ENCODE data around the gene RAB11B. TPM values are rescaled to one million over a fixed set of nuclear protein-coding genes. Genes with fewer than 3 reads are reported as not detected.

Gene RAB11B
- total and polyA plus RNA-seq, 2 of the 13 experiments (the other 11 are each of a cell fraction or from before 2014, with no cell fraction given), result 6.0 to 28.4 TPM

DNA sequence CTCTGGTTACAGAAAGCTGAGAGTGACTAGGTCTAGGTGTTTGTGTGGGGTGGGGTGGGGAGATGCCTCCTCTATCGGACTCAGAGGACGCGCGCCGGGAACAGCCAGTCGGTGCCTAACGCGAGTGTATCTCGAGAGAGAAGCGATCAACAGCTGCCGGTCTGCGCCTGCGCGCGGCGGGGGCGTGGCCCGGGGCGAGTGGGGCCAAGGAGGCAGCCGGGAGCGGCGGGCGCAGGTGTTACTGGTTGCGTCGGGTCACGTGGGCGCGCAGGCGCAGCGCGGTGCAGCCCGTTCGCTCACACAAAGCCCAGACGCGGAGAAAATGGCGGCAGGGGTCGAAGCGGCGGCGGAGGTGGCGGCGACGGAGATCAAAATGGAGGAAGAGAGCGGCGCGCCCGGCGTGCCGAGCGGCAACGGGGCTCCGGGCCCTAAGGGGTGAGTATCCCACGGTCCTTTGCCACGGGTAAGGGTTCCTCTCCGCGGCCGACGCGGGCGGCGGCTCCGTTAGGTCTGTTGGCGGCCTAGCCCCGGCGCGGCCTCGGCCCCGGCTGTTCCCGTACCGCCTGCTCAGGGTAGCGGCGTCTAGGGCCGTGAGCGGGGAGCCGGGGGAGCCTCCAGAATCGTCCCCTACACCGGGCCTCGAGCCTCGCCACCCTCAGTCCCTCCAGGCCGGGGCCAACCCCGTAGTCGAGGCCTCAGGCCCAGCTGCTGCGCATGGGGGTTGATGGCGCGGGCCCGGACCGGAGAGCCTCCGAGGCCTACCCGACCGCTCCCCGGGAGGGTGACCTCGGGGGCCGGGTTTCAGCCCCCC, 54.7 kb downstream of the RAB11B start, which contains the start of gene HNRNPM (continued):
- TF ChIP-seq ZNF670 (CRISPR knock-in tag; IDR thresholded peaks at IDR 0.05; ENCODE audit: borderline replicate concordance), result no peak; the same call in 1 of the 2 replicates
- TF ChIP-seq POGZ (CRISPR knock-in tag; IDR thresholded peaks at IDR 0.05), result peak; percentile 35; the same call in 1 of the 2 replicates
- TF ChIP-seq EZH2 (conservative IDR thresholded peaks at IDR 0.05; ENCODE audit: low read depth, low read length), result no peak
- no peak for TF ChIP-seq RFX1 (IDR thresholded peaks at IDR 0.05)
- TF ChIP-seq SKI (IDR thresholded peaks at IDR 0.05; ENCODE audit: partially characterized antibody), result no peak
- peak; percentile 71 for TF ChIP-seq GABPB1 (CRISPR knock-in tag; IDR thresholded peaks at IDR 0.05)
- TF ChIP-seq, protein P1, sequence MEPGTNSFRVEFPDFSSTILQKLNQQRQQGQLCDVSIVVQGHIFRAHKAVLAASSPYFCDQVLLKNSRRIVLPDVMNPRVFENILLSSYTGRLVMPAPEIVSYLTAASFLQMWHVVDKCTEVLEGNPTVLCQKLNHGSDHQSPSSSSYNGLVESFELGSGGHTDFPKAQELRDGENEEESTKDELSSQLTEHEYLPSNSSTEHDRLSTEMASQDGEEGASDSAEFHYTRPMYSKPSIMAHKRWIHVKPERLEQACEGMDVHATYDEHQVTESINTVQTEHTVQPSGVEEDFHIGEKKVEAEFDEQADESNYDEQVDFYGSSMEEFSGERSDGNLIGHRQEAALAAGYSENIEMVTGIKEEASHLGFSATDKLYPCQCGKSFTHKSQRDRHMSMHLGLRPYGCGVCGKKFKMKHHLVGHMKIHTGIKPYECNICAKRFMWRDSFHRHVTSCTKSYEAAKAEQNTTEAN (CRISPR knock-in tag; conservative IDR thresholded peaks at IDR 0.05), result no peak
- no peak for TF ChIP-seq POLR2AphosphoS2 (IDR thresholded peaks at IDR 0.05; ENCODE audit: low read depth, low read length)
- no peak for TF ChIP-seq ZNF782 (CRISPR knock-in tag; IDR thresholded peaks at IDR 0.05; ENCODE audit: borderline replicate concordance)
- no peak for TF ChIP-seq ATRX (CRISPR knock-in tag; IDR thresholded peaks at IDR 0.05; ENCODE audit: borderline replicate concordance)
- TF ChIP-seq KMT2B (CRISPR knock-in tag; IDR thresholded peaks at IDR 0.05), result peak; percentile 51; the same call in 1 of the 2 replicates
- TF ChIP-seq RORA (CRISPR knock-in tag; IDR thresholded peaks at IDR 0.05), result no peak
- peak; percentile 61; the same call in 1 of the 2 replicates for TF ChIP-seq ZSCAN21 (CRISPR knock-in tag; IDR thresholded peaks at IDR 0.05; ENCODE audit: borderline replicate concordance)
- TF ChIP-seq MIER3 (CRISPR knock-in tag; IDR thresholded peaks at IDR 0.05; ENCODE audit: borderline replicate concordance), result no peak
- TF ChIP-seq ZNF816 (CRISPR knock-in tag; IDR thresholded peaks at IDR 0.05; ENCODE audit: borderline replicate concordance), result peak; percentile 72; the same call in 1 of the 2 replicates
- TF ChIP-seq ZNF674 (CRISPR knock-in tag; IDR thresholded peaks at IDR 0.05; ENCODE audit: low read depth), result no peak
- TF ChIP-seq, protein P2, sequence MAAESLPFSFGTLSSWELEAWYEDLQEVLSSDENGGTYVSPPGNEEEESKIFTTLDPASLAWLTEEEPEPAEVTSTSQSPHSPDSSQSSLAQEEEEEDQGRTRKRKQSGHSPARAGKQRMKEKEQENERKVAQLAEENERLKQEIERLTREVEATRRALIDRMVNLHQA (CRISPR knock-in tag; IDR thresholded peaks at IDR 0.05), result no peak
- TF ChIP-seq YEATS4 (CRISPR knock-in tag; IDR thresholded peaks at IDR 0.05; ENCODE audit: borderline replicate concordance), result peak; percentile 83
- TF ChIP-seq, protein P3, sequence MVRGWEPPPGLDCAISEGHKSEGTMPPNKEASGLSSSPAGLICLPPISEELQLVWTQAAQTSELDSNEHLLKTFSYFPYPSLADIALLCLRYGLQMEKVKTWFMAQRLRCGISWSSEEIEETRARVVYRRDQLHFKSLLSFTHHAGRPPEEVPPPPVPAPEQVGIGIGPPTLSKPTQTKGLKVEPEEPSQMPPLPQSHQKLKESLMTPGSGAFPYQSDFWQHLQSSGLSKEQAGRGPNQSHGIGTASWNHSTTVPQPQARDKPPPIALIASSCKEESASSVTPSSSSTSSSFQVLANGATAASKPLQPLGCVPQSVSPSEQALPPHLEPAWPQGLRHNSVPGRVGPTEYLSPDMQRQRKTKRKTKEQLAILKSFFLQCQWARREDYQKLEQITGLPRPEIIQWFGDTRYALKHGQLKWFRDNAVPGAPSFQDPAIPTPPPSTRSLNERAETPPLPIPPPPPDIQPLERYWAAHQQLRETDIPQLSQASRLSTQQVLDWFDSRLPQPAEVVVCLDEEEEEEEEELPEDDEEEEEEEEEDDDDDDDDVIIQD (CRISPR knock-in tag; IDR thresholded peaks at IDR 0.05; ENCODE audit: low read depth), result 0 out of 2 replicates have a peak, but pooled peaks have one; percentile 19
- TF ChIP-seq KDM2A (CRISPR knock-in tag; IDR thresholded peaks at IDR 0.05; ENCODE audit: borderline replicate concordance, low read depth), result peak; percentile 74
- TF ChIP-seq HNRNPLL (IDR thresholded peaks at IDR 0.05; ENCODE audit: low read depth, low read length, poor library complexity, severe bottlenecking), result peak; percentile 41
- TF ChIP-seq TCF7 (IDR thresholded peaks at IDR 0.05; ENCODE audit: low read depth), result no peak
- no peak for TF ChIP-seq ZBTB21 (CRISPR knock-in tag; IDR thresholded peaks at IDR 0.05)
- TF ChIP-seq MBNL3 (CRISPR knock-in tag; conservative IDR thresholded peaks at IDR 0.05), result no peak
- TF ChIP-seq PLRG1 (conservative IDR thresholded peaks at IDR 0.05), result no peak
- TF ChIP-seq, protein P4, sequence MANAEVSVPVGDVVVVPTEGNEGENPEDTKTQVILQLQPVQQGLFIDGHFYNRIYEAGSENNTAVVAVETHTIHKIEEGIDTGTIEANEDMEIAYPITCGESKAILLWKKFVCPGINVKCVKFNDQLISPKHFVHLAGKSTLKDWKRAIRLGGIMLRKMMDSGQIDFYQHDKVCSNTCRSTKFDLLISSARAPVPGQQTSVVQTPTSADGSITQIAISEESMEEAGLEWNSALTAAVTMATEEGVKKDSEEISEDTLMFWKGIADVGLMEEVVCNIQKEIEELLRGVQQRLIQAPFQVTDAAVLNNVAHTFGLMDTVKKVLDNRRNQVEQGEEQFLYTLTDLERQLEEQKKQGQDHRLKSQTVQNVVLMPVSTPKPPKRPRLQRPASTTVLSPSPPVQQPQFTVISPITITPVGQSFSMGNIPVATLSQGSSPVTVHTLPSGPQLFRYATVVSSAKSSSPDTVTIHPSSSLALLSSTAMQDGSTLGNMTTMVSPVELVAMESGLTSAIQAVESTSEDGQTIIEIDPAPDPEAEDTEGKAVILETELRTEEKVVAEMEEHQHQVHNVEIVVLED (CRISPR knock-in tag; IDR thresholded peaks at IDR 0.05; ENCODE audit: borderline replicate concordance), result peak; percentile 80
